ENCODE results near the gene MAJIN. TPM values are rescaled to one million over a fixed set of nuclear protein-coding genes. Genes with fewer than 3 reads are reported as not detected.
A peak's percentile ranks its signal among the peaks of the same experiment; 100 is the strongest.

MAJIN gene
- total RNA-seq, 1 experiment from 2014 or later, result not detected

DNA sequence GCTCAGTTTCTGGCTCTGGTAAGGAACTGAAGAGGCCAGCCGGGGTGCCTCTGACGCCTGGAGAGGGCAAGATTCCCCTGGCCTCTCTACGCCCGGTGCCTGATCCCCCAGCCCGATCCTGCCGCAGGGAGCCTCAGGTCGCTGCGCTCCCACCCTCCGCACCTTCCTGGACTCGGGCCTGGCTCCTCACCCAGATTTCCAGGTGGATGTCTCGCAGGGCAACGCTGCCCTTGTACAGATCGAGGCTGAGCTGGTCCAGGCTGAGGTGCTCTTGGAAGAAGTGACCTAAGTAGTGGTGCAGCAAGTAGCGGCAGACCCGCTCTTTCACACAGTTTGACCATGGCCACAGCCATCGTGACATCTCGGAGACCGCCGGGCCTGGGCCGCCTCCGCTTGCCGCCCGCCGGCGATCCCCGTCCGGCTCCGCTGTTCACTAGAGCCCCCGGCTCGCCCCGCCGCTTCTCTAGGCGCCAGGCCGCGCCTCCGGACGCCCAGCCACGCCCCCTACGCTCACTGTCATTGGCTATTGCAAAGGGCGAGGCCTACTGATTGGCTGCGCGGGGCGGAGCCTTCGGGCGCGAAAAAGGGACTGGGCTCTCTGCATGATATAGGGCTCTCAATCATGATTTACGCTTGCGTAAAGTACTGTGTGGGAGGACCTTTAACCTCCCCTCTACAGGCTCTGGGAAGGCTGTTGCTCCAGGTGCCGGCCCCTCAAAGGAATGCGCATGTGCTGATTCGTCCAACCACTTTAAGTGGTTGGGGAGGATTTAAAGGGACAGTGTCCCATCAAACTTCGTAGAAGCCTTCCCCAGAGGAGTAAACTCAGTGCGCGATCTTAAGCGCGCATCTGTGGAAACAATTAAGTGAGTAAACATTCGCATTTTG is 54.9 kb downstream of the MAJIN start, which contains the start of gene ATG2A:
Gene ATG2A (minus strand): TSS at position 435 of the 888 bp plus-strand sequence. CDS start 74 bp downstream, at position 361.
- Mint-ChIP-seq H3K4me1 (peaks cover 13% of the 10 kb centered on the region), H3K9me3 (no peaks in the 10 kb centered on the region), H3K27me3 (ENCODE audit: low read depth) (no peaks in the 10 kb centered on the region), H3K4me3 (peak within 1 kb of the TSS; percentile 88), H3K27ac (peak within 1 kb of the TSS; percentile 98), H3K36me3 (no peaks in the 10 kb centered on the region)
- DNase-seq (ENCODE audit: low spot score), result peak; percentile 99
- POLR2A ChIA-PET, result interaction anchor here (0.6 kb wide), 1 partner anchor 58 kb away, joined by 3 read pairs; no protein-coding TSS in a partner anchor
- ATAC-seq, result peak; percentile 98
- CTCF ChIA-PET, result interaction anchor here (0.7 to 4.1 kb wide), 6 partner anchors 18 to 86 kb away, joined by 3 to 14 read pairs (median 6); partner anchors contain the start of genes BATF2 and GPHA2
- TF ChIP-seq ESRRA (CRISPR knock-in tag; IDR thresholded peaks at IDR 0.05; ENCODE audit: borderline replicate concordance), result no peak; the same call in 1 of the 2 replicates
- peak; percentile 53; the same call in 1 of the 2 replicates for TF ChIP-seq FOXP1 (CRISPR knock-in tag; IDR thresholded peaks at IDR 0.05; ENCODE audit: borderline replicate concordance)
- TF ChIP-seq IRF2 (CRISPR knock-in tag; IDR thresholded peaks at IDR 0.05; ENCODE audit: borderline replicate concordance, low read depth), result no peak
- TF ChIP-seq, protein P1, sequence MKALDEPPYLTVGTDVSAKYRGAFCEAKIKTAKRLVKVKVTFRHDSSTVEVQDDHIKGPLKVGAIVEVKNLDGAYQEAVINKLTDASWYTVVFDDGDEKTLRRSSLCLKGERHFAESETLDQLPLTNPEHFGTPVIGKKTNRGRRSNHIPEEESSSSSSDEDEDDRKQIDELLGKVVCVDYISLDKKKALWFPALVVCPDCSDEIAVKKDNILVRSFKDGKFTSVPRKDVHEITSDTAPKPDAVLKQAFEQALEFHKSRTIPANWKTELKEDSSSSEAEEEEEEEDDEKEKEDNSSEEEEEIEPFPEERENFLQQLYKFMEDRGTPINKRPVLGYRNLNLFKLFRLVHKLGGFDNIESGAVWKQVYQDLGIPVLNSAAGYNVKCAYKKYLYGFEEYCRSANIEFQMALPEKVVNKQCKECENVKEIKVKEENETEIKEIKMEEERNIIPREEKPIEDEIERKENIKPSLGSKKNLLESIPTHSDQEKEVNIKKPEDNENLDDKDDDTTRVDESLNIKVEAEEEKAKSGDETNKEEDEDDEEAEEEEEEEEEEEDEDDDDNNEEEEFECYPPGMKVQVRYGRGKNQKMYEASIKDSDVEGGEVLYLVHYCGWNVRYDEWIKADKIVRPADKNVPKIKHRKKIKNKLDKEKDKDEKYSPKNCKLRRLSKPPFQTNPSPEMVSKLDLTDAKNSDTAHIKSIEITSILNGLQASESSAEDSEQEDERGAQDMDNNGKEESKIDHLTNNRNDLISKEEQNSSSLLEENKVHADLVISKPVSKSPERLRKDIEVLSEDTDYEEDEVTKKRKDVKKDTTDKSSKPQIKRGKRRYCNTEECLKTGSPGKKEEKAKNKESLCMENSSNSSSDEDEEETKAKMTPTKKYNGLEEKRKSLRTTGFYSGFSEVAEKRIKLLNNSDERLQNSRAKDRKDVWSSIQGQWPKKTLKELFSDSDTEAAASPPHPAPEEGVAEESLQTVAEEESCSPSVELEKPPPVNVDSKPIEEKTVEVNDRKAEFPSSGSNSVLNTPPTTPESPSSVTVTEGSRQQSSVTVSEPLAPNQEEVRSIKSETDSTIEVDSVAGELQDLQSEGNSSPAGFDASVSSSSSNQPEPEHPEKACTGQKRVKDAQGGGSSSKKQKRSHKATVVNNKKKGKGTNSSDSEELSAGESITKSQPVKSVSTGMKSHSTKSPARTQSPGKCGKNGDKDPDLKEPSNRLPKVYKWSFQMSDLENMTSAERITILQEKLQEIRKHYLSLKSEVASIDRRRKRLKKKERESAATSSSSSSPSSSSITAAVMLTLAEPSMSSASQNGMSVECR (CRISPR knock-in tag; IDR thresholded peaks at IDR 0.05; ENCODE audit: borderline replicate concordance), result no peak
- TF ChIP-seq, protein P2, sequence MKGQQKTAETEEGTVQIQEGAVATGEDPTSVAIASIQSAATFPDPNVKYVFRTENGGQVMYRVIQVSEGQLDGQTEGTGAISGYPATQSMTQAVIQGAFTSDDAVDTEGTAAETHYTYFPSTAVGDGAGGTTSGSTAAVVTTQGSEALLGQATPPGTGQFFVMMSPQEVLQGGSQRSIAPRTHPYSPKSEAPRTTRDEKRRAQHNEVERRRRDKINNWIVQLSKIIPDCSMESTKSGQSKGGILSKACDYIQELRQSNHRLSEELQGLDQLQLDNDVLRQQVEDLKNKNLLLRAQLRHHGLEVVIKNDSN (CRISPR knock-in tag; IDR thresholded peaks at IDR 0.05), result no peak; the same call in 1 of the 2 replicates
- peak; percentile 35; the same call in 1 of the 2 replicates for TF ChIP-seq FOXK1 (CRISPR knock-in tag; IDR thresholded peaks at IDR 0.05)
- TF ChIP-seq, protein P3, sequence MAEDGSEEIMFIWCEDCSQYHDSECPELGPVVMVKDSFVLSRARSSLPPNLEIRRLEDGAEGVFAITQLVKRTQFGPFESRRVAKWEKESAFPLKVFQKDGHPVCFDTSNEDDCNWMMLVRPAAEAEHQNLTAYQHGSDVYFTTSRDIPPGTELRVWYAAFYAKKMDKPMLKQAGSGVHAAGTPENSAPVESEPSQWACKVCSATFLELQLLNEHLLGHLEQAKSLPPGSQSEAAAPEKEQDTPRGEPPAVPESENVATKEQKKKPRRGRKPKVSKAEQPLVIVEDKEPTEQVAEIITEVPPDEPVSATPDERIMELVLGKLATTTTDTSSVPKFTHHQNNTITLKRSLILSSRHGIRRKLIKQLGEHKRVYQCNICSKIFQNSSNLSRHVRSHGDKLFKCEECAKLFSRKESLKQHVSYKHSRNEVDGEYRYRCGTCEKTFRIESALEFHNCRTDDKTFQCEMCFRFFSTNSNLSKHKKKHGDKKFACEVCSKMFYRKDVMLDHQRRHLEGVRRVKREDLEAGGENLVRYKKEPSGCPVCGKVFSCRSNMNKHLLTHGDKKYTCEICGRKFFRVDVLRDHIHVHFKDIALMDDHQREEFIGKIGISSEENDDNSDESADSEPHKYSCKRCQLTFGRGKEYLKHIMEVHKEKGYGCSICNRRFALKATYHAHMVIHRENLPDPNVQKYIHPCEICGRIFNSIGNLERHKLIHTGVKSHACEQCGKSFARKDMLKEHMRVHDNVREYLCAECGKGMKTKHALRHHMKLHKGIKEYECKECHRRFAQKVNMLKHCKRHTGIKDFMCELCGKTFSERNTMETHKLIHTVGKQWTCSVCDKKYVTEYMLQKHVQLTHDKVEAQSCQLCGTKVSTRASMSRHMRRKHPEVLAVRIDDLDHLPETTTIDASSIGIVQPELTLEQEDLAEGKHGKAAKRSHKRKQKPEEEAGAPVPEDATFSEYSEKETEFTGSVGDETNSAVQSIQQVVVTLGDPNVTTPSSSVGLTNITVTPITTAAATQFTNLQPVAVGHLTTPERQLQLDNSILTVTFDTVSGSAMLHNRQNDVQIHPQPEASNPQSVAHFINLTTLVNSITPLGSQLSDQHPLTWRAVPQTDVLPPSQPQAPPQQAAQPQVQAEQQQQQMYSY (CRISPR knock-in tag; IDR thresholded peaks at IDR 0.05), result no peak; the same call in 1 of the 2 replicates
- peak; percentile 58; the same call in 1 of the 2 replicates for TF ChIP-seq ETV6 (CRISPR knock-in tag; IDR thresholded peaks at IDR 0.05)
- TF ChIP-seq MYBL2 (CRISPR knock-in tag; IDR thresholded peaks at IDR 0.05), result no peak
- TF ChIP-seq, protein P4, sequence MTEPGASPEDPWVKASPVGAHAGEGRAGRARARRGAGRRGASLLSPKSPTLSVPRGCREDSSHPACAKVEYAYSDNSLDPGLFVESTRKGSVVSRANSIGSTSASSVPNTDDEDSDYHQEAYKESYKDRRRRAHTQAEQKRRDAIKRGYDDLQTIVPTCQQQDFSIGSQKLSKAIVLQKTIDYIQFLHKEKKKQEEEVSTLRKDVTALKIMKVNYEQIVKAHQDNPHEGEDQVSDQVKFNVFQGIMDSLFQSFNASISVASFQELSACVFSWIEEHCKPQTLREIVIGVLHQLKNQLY (CRISPR knock-in tag; IDR thresholded peaks at IDR 0.05), result no peak
- TF ChIP-seq, protein P5, sequence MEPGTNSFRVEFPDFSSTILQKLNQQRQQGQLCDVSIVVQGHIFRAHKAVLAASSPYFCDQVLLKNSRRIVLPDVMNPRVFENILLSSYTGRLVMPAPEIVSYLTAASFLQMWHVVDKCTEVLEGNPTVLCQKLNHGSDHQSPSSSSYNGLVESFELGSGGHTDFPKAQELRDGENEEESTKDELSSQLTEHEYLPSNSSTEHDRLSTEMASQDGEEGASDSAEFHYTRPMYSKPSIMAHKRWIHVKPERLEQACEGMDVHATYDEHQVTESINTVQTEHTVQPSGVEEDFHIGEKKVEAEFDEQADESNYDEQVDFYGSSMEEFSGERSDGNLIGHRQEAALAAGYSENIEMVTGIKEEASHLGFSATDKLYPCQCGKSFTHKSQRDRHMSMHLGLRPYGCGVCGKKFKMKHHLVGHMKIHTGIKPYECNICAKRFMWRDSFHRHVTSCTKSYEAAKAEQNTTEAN (CRISPR knock-in tag; IDR thresholded peaks at IDR 0.05), result 0 out of 2 replicates have a peak, but pooled peaks have one; percentile 37
- TF ChIP-seq NR2C2 (CRISPR knock-in tag; IDR thresholded peaks at IDR 0.05), result 0 out of 2 replicates have a peak, but pooled peaks have one; percentile 18
- peak; percentile 79 for TF ChIP-seq NFYB (CRISPR knock-in tag; conservative IDR thresholded peaks at IDR 0.05; ENCODE audit: low read depth)
- TF ChIP-seq NFE2L1 (CRISPR knock-in tag; IDR thresholded peaks at IDR 0.05), result no peak
- TF ChIP-seq, protein P6, sequence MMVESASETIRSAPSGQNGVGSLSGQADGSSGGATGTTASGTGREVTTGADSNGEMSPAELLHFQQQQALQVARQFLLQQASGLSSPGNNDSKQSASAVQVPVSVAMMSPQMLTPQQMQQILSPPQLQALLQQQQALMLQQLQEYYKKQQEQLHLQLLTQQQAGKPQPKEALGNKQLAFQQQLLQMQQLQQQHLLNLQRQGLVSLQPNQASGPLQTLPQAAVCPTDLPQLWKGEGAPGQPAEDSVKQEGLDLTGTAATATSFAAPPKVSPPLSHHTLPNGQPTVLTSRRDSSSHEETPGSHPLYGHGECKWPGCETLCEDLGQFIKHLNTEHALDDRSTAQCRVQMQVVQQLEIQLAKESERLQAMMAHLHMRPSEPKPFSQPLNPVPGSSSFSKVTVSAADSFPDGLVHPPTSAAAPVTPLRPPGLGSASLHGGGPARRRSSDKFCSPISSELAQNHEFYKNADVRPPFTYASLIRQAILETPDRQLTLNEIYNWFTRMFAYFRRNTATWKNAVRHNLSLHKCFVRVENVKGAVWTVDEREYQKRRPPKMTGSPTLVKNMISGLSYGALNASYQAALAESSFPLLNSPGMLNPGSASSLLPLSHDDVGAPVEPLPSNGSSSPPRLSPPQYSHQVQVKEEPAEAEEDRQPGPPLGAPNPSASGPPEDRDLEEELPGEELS (CRISPR knock-in tag; IDR thresholded peaks at IDR 0.05), result peak; percentile 24; the same call in 1 of the 2 replicates
- TF ChIP-seq, protein P7, sequence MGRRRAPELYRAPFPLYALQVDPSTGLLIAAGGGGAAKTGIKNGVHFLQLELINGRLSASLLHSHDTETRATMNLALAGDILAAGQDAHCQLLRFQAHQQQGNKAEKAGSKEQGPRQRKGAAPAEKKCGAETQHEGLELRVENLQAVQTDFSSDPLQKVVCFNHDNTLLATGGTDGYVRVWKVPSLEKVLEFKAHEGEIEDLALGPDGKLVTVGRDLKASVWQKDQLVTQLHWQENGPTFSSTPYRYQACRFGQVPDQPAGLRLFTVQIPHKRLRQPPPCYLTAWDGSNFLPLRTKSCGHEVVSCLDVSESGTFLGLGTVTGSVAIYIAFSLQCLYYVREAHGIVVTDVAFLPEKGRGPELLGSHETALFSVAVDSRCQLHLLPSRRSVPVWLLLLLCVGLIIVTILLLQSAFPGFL (CRISPR knock-in tag; IDR thresholded peaks at IDR 0.05; ENCODE audit: borderline replicate concordance), result no peak
- TF ChIP-seq TP53 (CRISPR knock-in tag; IDR thresholded peaks at IDR 0.05), result no peak
- TF ChIP-seq, protein P8, sequence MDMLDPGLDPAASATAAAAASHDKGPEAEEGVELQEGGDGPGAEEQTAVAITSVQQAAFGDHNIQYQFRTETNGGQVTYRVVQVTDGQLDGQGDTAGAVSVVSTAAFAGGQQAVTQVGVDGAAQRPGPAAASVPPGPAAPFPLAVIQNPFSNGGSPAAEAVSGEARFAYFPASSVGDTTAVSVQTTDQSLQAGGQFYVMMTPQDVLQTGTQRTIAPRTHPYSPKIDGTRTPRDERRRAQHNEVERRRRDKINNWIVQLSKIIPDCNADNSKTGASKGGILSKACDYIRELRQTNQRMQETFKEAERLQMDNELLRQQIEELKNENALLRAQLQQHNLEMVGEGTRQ (CRISPR knock-in tag; IDR thresholded peaks at IDR 0.05), result no peak
- peak; percentile 95 for TF ChIP-seq SP1 (CRISPR knock-in tag; conservative IDR thresholded peaks at IDR 0.05)
- no peak for TF ChIP-seq ZNF138 (CRISPR knock-in tag; conservative IDR thresholded peaks at IDR 0.05)

Measured in WTC11 (cell line).